A673 (cell line): ENCODE results near the gene FRS3. TPM values are rescaled to one million over a fixed set of nuclear protein-coding genes. Genes with fewer than 3 reads are reported as not detected.

ENCODE experiments used
- BruUV-seq: library from RNA; stranded (reverse); fragments of 400-500 nt; replicated peaks from 2 replicates; lab custom pipeline; 2021; lab: Mats Ljungman, UMichigan
- CTCF ChIA-PET: fragments of 300-600 bp; sonication (Branson Sonifier 250); formaldehyde crosslinking; loops from one replicate; lab custom pipeline; 2022; ENCODE audit warnings: antibody characterized with exemption; lab: Charles Lee
- POLR2A ChIA-PET: fragments of 300-600 bp; sonication (Branson Sonifier 250); formaldehyde crosslinking; loops from one replicate; lab custom pipeline; 2022; ENCODE audit warnings: antibody characterized with exemption; ENCODE audit not compliant: low non-redundant PET; lab: Charles Lee
- DNase-seq: peaks from one replicate; pipeline ENCODE4 v3.0.0-alpha.2; 2015; ENCODE audit warnings: low spot score
- H3K27ac ChIP-seq: fragments of 200-600 bp; sonication (generic); 2 replicates; pipeline ENCODE4 v1.5.1; 2016; ENCODE audit warnings: mixed run types, low read depth, mild to moderate bottlenecking, mixed read lengths, antibody characterized with exemption, low read length; ENCODE audit not compliant: poor library complexity, severe bottlenecking
- H3K27me3 ChIP-seq: fragments of 200-600 bp; sonication (generic); replicated peaks from 2 replicates; pipeline ENCODE4 v1.6.1; 2017; ENCODE audit warnings: mixed run types, low read depth, mild to moderate bottlenecking, mixed read lengths, antibody characterized with exemption, low read length; ENCODE audit not compliant: insufficient read depth, poor library complexity
- H3K36me3 ChIP-seq: fragments of 200-600 bp; sonication (generic); 2 replicates; pipeline ENCODE4 v1.6.1; 2016; ENCODE audit warnings: mixed run types, mild to moderate bottlenecking, mixed read lengths, antibody characterized with exemption, low read length; ENCODE audit not compliant: insufficient read depth, poor library complexity, severe bottlenecking
- H3K4me1 ChIP-seq: fragments of 200-600 bp; sonication (generic); 2 replicates; pipeline ENCODE4 v1.6.1; 2017; ENCODE audit warnings: mixed run types, mild to moderate bottlenecking, mixed read lengths, antibody characterized with exemption, low read length; ENCODE audit not compliant: insufficient read depth, poor library complexity, severe bottlenecking
- H3K4me3 ChIP-seq: fragments of 200-600 bp; sonication (generic); 2 replicates; pipeline ENCODE4 v1.5.1; 2016; ENCODE audit warnings: low read depth, mixed run types, mild to moderate bottlenecking, mixed read lengths, low read length; ENCODE audit not compliant: poor library complexity, severe bottlenecking
- H3K9me3 ChIP-seq: fragments of 200-600 bp; sonication (generic); 2 replicates; pipeline ENCODE4 v1.6.1; 2016; ENCODE audit warnings: mixed run types, low read depth, mild to moderate bottlenecking, mixed read lengths, antibody characterized with exemption, low read length; ENCODE audit not compliant: poor library complexity, severe bottlenecking
- EZH2 ChIP-seq: fragments of 200-600 bp; sonication (generic); IDR thresholded peaks from 2 replicates; pipeline ENCODE4 v1.6.1; 2017; ENCODE audit warnings: borderline replicate concordance, low read depth, mild to moderate bottlenecking, mixed read lengths, antibody characterized with exemption, low read length; ENCODE audit not compliant: poor library complexity, severe bottlenecking
- intact Hi-C: fragments of 100-400 bp; cut with micrococcal nuclease; formaldehyde crosslinking; loops from one replicate; pipeline ENCODE4 v1.10.0; 2022; ENCODE audit not compliant: unreplicated experiment
- total RNA-seq: library from RNA; stranded (reverse); gene quantifications from 2 replicates; pipeline ENCODE4 v1.2.3, GENCODE V29; 2021
- TF ChIP-seq, protein P1 (sequence below): fragments of 300-800, 200-600 bp; sonication (generic); conservative IDR thresholded peaks from 2 replicates; pipeline ENCODE4 v1.5.1; 2017; ENCODE audit warnings: low read depth, mild to moderate bottlenecking, antibody characterized with exemption, low read length, moderate library complexity, mixed read lengths

Gene FRS3
- total RNA-seq, 1 experiment from 2014 or later = 3.0 TPM

DNA sequence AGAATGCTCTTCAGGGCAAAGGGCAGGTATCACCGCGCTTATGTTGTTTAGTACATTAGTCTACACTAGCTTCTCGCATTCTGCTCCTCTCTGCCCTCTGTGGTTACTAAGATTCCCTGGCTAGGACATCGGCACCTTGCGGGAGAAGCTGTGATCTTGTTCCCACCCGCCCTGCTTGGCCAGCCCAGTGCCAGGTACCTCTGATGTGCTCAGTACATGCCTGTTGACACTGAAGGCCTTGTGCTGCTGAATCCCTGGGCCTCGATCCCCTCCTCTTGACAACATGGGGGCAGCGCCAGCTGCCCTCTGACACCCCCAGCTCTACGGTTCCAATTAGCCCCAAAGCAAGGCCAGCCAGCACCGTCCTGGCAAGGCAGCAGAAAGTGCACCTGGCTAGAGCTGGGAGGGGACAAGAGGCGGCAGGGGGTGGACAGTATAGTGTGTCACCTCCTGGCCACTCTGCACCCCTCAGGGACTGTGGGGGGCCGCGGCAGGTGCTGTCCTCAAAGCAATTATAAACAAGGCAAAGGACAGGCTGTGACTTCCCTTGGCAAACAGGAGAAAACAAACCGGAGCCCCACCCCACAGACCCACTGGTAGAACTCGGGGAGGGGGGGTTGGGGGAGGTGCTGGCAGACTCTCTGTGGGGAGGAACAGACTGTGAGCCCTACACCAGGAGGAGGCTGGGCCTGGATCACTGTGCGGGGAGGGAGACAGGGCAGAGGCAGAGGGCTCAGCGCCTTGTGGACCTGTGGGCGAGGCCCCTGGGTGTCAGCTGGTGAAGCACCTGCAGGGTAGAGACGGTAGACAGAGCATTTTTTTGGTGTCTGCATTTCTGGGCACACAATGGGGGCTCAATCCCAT, 51.4 kb downstream of the FRS3 start:
- Histone ChIP-seq H3K27me3 (no peaks in the 10 kb centered on the region), H3K4me3 (no peak overlapping the region), H3K36me3 (no peaks in the 10 kb centered on the region), H3K4me1 (peaks cover 34% of the 10 kb centered on the region), H3K9me3 (no peaks in the 10 kb centered on the region), H3K27ac (no peak overlapping the region)
- POLR2A ChIA-PET = no interaction called here
- intact Hi-C loops = no loop called here
- TF ChIP-seq EZH2 = no peak
- TF ChIP-seq, protein P1, sequence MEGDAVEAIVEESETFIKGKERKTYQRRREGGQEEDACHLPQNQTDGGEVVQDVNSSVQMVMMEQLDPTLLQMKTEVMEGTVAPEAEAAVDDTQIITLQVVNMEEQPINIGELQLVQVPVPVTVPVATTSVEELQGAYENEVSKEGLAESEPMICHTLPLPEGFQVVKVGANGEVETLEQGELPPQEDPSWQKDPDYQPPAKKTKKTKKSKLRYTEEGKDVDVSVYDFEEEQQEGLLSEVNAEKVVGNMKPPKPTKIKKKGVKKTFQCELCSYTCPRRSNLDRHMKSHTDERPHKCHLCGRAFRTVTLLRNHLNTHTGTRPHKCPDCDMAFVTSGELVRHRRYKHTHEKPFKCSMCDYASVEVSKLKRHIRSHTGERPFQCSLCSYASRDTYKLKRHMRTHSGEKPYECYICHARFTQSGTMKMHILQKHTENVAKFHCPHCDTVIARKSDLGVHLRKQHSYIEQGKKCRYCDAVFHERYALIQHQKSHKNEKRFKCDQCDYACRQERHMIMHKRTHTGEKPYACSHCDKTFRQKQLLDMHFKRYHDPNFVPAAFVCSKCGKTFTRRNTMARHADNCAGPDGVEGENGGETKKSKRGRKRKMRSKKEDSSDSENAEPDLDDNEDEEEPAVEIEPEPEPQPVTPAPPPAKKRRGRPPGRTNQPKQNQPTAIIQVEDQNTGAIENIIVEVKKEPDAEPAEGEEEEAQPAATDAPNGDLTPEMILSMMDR = no peak
- BruUV-seq = no TSS peak
- CTCF ChIA-PET = interaction anchor here (0.6 kb wide), 2 partner anchors 301 to 743 kb away, joined by 4 to 5 read pairs; no protein-coding TSS in a partner anchor
- no peak for DNase-seq

DNA sequence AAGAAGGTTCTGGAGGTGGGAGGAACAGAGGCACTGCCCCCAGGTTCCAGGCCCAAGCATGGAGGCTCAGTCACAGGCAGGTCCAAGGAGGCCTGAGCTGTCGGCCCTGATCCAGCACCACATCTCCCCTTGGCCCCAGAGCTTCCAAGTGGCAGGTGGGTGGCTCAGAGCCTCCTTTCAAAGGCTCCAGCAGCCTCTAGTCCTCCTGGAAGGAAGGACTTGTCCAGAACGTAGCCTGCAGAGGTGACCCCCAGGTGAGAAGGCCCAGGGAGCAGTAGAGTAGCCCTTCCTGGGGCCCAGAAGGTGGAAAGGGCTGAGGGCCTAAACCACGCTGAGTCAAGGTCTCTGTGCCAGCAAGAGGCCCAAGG, 52.0 kb downstream of the FRS3 start:
- BruUV-seq = no TSS peak
- Histone ChIP-seq H3K27ac (no peak overlapping the region), H3K4me3 (no peak overlapping the region), H3K4me1 (peaks cover 34% of the 10 kb centered on the region), H3K9me3 (no peaks in the 10 kb centered on the region), H3K27me3 (no peaks in the 10 kb centered on the region), H3K36me3 (no peaks in the 10 kb centered on the region)
- POLR2A ChIA-PET = no interaction called here
- intact Hi-C loops = no loop called here
- TF ChIP-seq EZH2 = no peak
- TF ChIP-seq, protein P1 = no peak
- DNase-seq = no peak
- CTCF ChIA-PET = interaction anchor here (0.6 kb wide), 1 partner anchor 742 kb away, joined by 4 read pairs; no protein-coding TSS in a partner anchor

DNA sequence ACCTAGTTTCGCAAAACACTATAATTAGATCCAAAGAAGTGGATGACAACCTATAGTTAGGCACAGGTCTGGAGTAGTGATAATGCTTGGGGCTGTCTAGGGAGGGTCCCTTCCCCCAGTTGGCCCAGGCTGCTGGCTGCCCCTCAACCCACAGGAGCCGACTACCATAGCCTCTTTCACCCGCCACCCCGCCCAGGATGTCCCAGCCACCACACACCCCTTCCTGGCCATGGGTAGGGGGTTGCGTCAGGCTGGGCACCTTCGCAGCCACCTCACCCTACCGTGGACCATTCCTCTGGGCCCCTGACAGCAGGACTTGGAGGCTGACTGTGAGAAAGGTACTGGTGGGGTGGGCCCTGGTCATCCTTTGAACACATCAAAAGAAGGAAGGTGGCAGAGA, 52.8 kb downstream of the FRS3 start:
- no peak overlapping the region for H3K4me3 ChIP-seq
- H3K36me3 ChIP-seq = no peaks in the 10 kb centered on the region
- CTCF ChIA-PET = no interaction called here
- intact Hi-C loops = no loop called here
- DNase-seq = no peak
- TF ChIP-seq, protein P1 = no peak
- TF ChIP-seq EZH2 = no peak
- no TSS peak for BruUV-seq
- peaks cover 34% of the 10 kb centered on the region for H3K4me1 ChIP-seq
- POLR2A ChIA-PET = no interaction called here
- H3K27ac ChIP-seq = no peak overlapping the region
- H3K27me3 ChIP-seq = no peaks in the 10 kb centered on the region
- H3K9me3 ChIP-seq = no peaks in the 10 kb centered on the region
